Transverse colon (tissue), 4 donors: Measurements from ENCODE around the gene FGF8. TPM values are rescaled to one million over a fixed set of nuclear protein-coding genes. Genes with fewer than 3 reads are reported as not detected.

ENCODE experiments used
- DNase-seq: peaks from one replicate; pipeline ENCODE4 v3.0.0-alpha.2; 2019
- H3K27ac ChIP-seq, 4 donors: fragments of 200-600 bp; sonication (generic); 2 replicates each; pipeline ENCODE4 v1.5.1; 2016 to 2018; ENCODE audit warnings: inconsistent platforms in 4 of 4
- H3K27me3 ChIP-seq: fragments of 200-600 bp; sonication (generic); 2 replicates; pipeline ENCODE4 v1.5.1; 2017; ENCODE audit warnings: inconsistent platforms
- H3K36me3 ChIP-seq, 4 donors: fragments of 200-600 bp; sonication (generic); 2 replicates each; pipeline ENCODE4 v1.5.1; 2017 to 2019; ENCODE audit warnings: inconsistent platforms in 4 of 4
- H3K4me1 ChIP-seq, 4 donors: fragments of 200-600 bp; sonication (generic); 2 replicates each; pipeline ENCODE4 v1.5.1; 2017 to 2020; ENCODE audit warnings: inconsistent platforms in 4 of 4
- H3K4me3 ChIP-seq, 4 donors: fragments of 200-600 bp; sonication (generic); 1 replicate in 1 of 4; 2 replicates in 3 of 4; pipeline versions ENCODE4 v1.5.1 to v1.6.1; 2017 to 2019; ENCODE audit warnings: inconsistent platforms in 4 of 4
- H3K9me3 ChIP-seq, 2 donors: fragments of 200-600 bp; sonication (generic); 2 replicates each; pipeline ENCODE4 v1.5.1; 2017 to 2019; ENCODE audit warnings: inconsistent platforms in 2 of 2
- CTCF ChIP-seq, 5 experiments: fragments of 200-600 bp in 3 of 5; fragments of 450-650 bp in 2 of 5; sonication (generic) in 3 of 5; IDR thresholded peaks; 1 replicate in 2 of 5; 2 replicates in 3 of 5; pipeline ENCODE4 v1.5.1; 2016 to 2017; ENCODE audit warnings: antibody characterized with exemption in 5 of 5, inconsistent platforms in 3 of 5, mild to moderate bottlenecking in 2 of 5, moderate library complexity in 1 of 5
- EP300 ChIP-seq: sonication (generic); formaldehyde crosslinking; IDR thresholded peaks from one replicate; pipeline ENCODE4 v1.6.1; 2017; ENCODE audit warnings: antibody characterized with exemption, low read depth
- POLR2A ChIP-seq: fragments of 450-650 bp; IDR thresholded peaks from one replicate; pipeline ENCODE4 v1.6.1; 2016; ENCODE audit warnings: antibody characterized with exemption, mild to moderate bottlenecking, moderate library complexity
- POLR2AphosphoS5 ChIP-seq, 3 donors: sonication (generic); formaldehyde crosslinking; IDR thresholded peaks; one replicate each; pipeline ENCODE4 v1.6.1; 2016; ENCODE audit warnings: antibody characterized with exemption in 3 of 3
- WGBS, 2 donors: methylation state at CpG; one replicate each; pipeline ENCODE4 v1.1.5; 2018; ENCODE audit warnings: low coverage in 1 of 2; 5-methylcytosine and 5-hydroxymethylcytosine counted together
- in situ Hi-C, 4 donors: fragments of 200-750 bp; cut with MboI; loops; one replicate each; pipeline versions ENCODE4 v1.15.0 to v1.15.1; 2017; ENCODE audit warnings: low sequenced_read_pairs in 3 of 4, low pct_ligation_motif_present in 1 of 4, low pct_unique_long_range_greater_than_20kb in 1 of 4
- intact Hi-C: fragments of 100-400 bp; cut with DNase I; formaldehyde crosslinking; loops from one replicate; pipeline ENCODE4 v1.15.1; 2023; ENCODE audit warnings: low total_unique reads
- total RNA-seq, 4 donors: library from RNA; depleted of rRNA; stranded (reverse); fragments of >200 nt; gene quantifications; one replicate each; pipeline ENCODE4 v1.1.0, GENCODE V29; 2016

The FGF8 gene
- total RNA-seq, 4 donors from 2014 or later, result not detected

DNA sequence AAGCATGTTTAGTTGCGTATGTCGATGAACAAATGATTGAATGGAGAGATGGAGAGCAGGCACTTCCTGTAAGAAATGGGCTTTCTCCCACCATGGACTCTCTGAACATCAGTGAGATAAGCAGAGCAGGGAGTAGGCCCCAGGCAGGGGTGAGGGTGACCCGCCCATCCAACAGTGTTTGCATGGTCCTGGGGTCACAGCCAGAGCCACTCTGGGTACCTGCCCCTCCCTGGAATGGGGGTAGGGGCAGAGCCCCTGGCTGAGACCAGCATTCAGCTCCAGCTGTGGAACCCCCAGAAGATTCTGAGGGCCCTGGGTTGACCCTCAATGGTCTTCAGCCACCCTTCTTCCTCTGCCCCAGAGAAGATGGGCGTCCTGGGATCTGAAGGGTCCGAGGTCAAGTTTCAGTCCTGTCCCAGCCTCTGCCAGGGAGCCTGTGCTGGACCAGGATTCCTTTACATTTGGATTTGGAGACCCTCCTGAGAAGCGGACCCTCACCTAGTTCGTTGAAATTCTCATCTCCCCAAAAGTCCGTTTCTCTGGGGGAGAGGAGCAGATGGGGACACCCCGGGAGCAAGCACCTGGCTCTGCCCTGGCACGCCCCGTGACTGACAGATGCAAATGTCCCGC, 2.4 kb upstream of the FGF8 start:
- intact Hi-C loops (no loop called here), in situ Hi-C loops (no loop called here)
- no peak overlapping the region for H3K27ac ChIP-seq
- 50 to 58% methylated on average over 2 to 11 of the region's 12 CpGs for WGBS, 2 donors
- H3K9me3 ChIP-seq, result no peaks in the 10 kb centered on the region
- TF ChIP-seq POLR2A (no peak), CTCF (IDR thresholded peaks at IDR 0.05) (no peak), EP300 (no peak), POLR2AphosphoS5 (IDR thresholded peaks at IDR 0.05) (no peak)
- no peaks in the 10 kb centered on the region for H3K36me3 ChIP-seq
- peaks cover 31 to 60% (median 49%) of the 10 kb centered on the region in 4 donors for H3K4me1 ChIP-seq
- DNase-seq, result no peak
- peak overlapping the region in 2 of 4 donors; percentile 36 to 52 for H3K4me3 ChIP-seq
- H3K27me3 ChIP-seq, result peaks cover 57% of the 10 kb centered on the region

DNA sequence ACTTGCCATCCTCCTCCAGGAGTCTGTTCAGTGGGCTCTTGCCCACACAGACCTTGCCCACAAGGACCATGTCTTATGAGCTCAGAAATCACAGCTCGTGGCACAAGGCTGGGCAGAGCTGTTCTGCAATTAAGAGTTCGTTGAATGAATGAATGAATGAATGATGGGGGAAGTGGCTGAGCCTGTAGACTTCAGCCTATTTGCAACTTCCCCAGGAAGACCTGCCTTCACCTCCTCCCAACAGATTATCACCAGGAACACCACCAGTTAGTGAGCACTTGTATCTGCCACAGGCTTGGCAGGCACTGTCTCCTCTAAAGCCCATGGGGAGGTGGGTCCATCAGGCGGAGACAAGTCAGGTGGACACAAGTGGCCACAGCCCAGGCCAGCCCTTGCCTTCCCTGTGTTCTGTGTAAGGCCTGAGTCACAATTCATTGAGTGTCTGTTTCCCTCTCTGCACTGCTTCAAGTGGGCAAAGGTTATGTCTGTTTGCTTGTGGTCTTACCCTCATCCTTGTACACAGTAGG, 1.8 kb upstream of the FGF8 start:
- Histone ChIP-seq H3K4me3 (no peak overlapping the region), H3K27ac (no peak overlapping the region), H3K4me1 (peaks cover 29 to 58% (median 47%) of the 10 kb centered on the region in 4 donors), H3K27me3 (peaks cover 63% of the 10 kb centered on the region), H3K9me3 (no peaks in the 10 kb centered on the region), H3K36me3 (no peaks in the 10 kb centered on the region)
- TF ChIP-seq POLR2A (no peak), CTCF (IDR thresholded peaks at IDR 0.05) (no peak), EP300 (no peak), POLR2AphosphoS5 (IDR thresholded peaks at IDR 0.05) (no peak)
- WGBS, 2 donors, result 60 to 89% methylated on average over 1 to 3 of the region's 3 CpGs
- intact Hi-C loops (no loop called here), in situ Hi-C loops (no loop called here)
- DNase-seq, result no peak

GRCh38 chr10:101776161-101776817, 375 bp upstream of the FGF8 start:
- Histone ChIP-seq H3K9me3 (no peaks in the 10 kb centered on the region), H3K27me3 (peaks cover 77% of the 10 kb centered on the region), H3K4me1 (peaks cover 24 to 44% (median 38%) of the 10 kb centered on the region in 4 donors), H3K36me3 (no peaks in the 10 kb centered on the region), H3K27ac (no peak overlapping the region), H3K4me3 (peak overlapping the region in 1 of 4 donors; percentile 26)
- intact Hi-C loops (no loop called here), in situ Hi-C loops (no loop called here)
- WGBS, 2 donors, result 25% methylated on average over 26 of the region's 74 CpGs; no CpG with 5 or more reads in 1 of the 2 donors
- DNase-seq, result no peak
- TF ChIP-seq EP300, result no peak
- TF ChIP-seq POLR2AphosphoS5 (IDR thresholded peaks at IDR 0.05), result no peak
- no peak for TF ChIP-seq POLR2A
- no peak for TF ChIP-seq CTCF (IDR thresholded peaks at IDR 0.05)

- Histone ChIP-seq H3K4me1 (peaks cover 17 to 32% (median 29%) of the 10 kb centered on the region in 4 donors), H3K4me3 (no peak overlapping the region)
- no peak for DNase-seq
Observed at GRCh38 chr10:101774589-101775272, 1.2 kb downstream of the FGF8 start.

More at GRCh38 chr10:101774589-101775272, 1.2 kb downstream of the FGF8 start:
- Histone ChIP-seq H3K9me3 (no peaks in the 10 kb centered on the region), H3K27ac (no peak overlapping the region), H3K36me3 (no peaks in the 10 kb centered on the region), H3K27me3 (peaks cover 93% of the 10 kb centered on the region)
- in situ Hi-C loops (loop anchor here in 1 of 4 donors (25.0 kb wide), 1 partner anchor 562 kb away; no protein-coding TSS in a partner anchor), intact Hi-C loops (no loop called here)
- TF ChIP-seq CTCF (IDR thresholded peaks at IDR 0.05), result no peak
- TF ChIP-seq POLR2AphosphoS5 (IDR thresholded peaks at IDR 0.05), result no peak
- TF ChIP-seq POLR2A, result no peak
- TF ChIP-seq EP300, result no peak
- 14% methylated on average over 25 of the region's 32 CpGs; no CpG with 5 or more reads in 1 of the 2 donors for WGBS, 2 donors
